SK-N-SH treated with all-trans-retinoic acid at 6 μM for 48 hours (cell line): ENCODE data around the gene PLA2G3.

Experiments used
- BACH2 ChIP-seq: fragments of 250-450 bp; sonication (Bioruptor Pico); IDR thresholded peaks from 2 replicates; pipeline ENCODE4 v1.9.0; 2021; ENCODE audit warnings: mild to moderate bottlenecking, borderline replicate concordance
- ZFP3 ChIP-seq: fragments of 250-450 bp; sonication (Bioruptor Pico); IDR thresholded peaks from 2 replicates; pipeline ENCODE4 v1.5.0; 2020; ENCODE audit warnings: mild to moderate bottlenecking, moderate library complexity
- TF ChIP-seq, protein P1 (sequence below): fragments of 250-450 bp; sonication (Bioruptor Pico); IDR thresholded peaks from 2 replicates; pipeline ENCODE4 v1.5.1; 2020; ENCODE audit warnings: low read depth, mild to moderate bottlenecking, moderate library complexity
- TF ChIP-seq, protein P2 (sequence below): fragments of 250-450 bp; sonication (Bioruptor Pico); IDR thresholded peaks from 2 replicates; pipeline ENCODE4 v1.5.1; 2021; ENCODE audit warnings: mild to moderate bottlenecking, moderate library complexity

DNA sequence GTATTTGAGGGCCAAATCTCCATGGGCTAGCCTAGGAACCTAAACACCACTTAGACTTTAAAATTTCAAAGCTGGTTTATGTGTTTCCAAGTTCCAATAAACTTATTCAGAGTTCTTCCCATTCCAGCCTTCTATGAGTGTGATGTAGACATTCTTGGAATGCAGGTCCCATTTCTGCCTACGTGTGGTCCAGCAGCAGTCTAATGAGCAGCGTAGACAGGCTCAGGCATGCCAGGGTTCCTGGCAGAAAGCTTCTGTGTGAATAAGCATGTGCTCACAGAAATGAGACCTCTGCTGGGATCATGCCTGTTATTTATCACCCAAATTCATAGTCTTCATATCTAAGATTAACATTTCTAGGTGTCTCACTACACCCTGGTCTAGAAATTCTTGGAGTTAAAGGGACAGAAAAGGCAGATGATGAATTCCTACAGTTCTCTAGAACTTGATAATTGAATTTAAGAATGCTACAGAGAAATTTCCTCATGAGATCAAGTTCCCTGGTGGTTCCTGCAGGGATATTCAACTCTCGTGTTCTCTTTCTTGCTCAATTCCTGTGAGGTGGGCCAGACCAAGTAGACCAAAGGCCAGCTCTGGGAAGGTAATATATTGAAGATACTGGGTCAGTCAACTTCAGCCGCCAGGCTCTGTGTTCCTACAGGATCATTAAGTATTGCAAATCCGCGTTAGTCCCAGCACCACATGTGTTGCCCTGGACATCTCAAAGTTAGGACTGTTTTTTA lies 37.3 kb upstream of the PLA2G3 start:
- TF ChIP-seq, protein P1, sequence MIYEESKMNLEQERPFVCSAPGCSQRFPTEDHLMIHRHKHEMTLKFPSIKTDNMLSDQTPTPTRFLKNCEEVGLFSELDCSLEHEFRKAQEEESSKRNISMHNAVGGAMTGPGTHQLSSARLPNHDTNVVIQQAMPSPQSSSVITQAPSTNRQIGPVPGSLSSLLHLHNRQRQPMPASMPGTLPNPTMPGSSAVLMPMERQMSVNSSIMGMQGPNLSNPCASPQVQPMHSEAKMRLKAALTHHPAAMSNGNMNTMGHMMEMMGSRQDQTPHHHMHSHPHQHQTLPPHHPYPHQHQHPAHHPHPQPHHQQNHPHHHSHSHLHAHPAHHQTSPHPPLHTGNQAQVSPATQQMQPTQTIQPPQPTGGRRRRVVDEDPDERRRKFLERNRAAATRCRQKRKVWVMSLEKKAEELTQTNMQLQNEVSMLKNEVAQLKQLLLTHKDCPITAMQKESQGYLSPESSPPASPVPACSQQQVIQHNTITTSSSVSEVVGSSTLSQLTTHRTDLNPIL (CRISPR knock-in tag) = no peak
- no peak for TF ChIP-seq BACH2 (CRISPR knock-in tag)
- TF ChIP-seq, protein P2, sequence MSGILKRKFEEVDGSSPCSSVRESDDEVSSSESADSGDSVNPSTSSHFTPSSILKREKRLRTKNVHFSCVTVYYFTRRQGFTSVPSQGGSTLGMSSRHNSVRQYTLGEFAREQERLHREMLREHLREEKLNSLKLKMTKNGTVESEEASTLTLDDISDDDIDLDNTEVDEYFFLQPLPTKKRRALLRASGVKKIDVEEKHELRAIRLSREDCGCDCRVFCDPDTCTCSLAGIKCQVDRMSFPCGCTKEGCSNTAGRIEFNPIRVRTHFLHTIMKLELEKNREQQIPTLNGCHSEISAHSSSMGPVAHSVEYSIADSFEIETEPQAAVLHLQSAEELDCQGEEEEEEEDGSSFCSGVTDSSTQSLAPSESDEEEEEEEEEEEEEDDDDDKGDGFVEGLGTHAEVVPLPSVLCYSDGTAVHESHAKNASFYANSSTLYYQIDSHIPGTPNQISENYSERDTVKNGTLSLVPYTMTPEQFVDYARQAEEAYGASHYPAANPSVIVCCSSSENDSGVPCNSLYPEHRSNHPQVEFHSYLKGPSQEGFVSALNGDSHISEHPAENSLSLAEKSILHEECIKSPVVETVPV (CRISPR knock-in tag) = no peak
- TF ChIP-seq ZFP3 = no peak
